Mesenchymal stem cell (in vitro differentiated cells and primary cell): ENCODE measurements around the gene ACBD6.

Experiments
- DNase-seq: peaks from one replicate; pipeline ENCODE4 v3.0.0-alpha.2; 2013
- H2AFZ ChIP-seq: one replicate; pipeline ENCODE4 v1.6.1; 2013; ENCODE audit warnings: low read depth, mild to moderate bottlenecking, control low read depth, inconsistent platforms, low read length, moderate library complexity
- H2AK5ac ChIP-seq: 2 replicates; pipeline ENCODE4 v1.6.1; 2013; ENCODE audit warnings: low read length, moderate library complexity, mild to moderate bottlenecking, inconsistent platforms; ENCODE audit not compliant: severe bottlenecking
- H2BK120ac ChIP-seq: one replicate; pipeline ENCODE4 v1.6.1; 2013; ENCODE audit warnings: low read depth, mild to moderate bottlenecking, inconsistent platforms, low read length, moderate library complexity
- H2BK12ac ChIP-seq, 2 experiments: one replicate each; pipeline ENCODE4 v1.6.1; 2013; ENCODE audit warnings: inconsistent platforms in 2 of 2, low read length in 2 of 2, mild to moderate bottlenecking in 2 of 2, moderate library complexity in 2 of 2, control low read depth in 1 of 2
- H2BK15ac ChIP-seq: one replicate; pipeline ENCODE4 v1.6.1; 2013; ENCODE audit warnings: mild to moderate bottlenecking, low read depth, inconsistent platforms; ENCODE audit not compliant: poor library complexity, severe bottlenecking
- H2BK5ac ChIP-seq: 2 replicates; pipeline ENCODE4 v1.6.1; 2013; ENCODE audit warnings: low read depth, mild to moderate bottlenecking, low read length, control low read depth, inconsistent platforms; ENCODE audit not compliant: poor library complexity, severe bottlenecking
- H3K14ac ChIP-seq, 2 experiments: one replicate each; pipeline ENCODE4 v1.6.1; 2013; ENCODE audit warnings: inconsistent platforms in 2 of 2, low read length in 2 of 2, control low read depth in 1 of 2, mild to moderate bottlenecking in 1 of 2, moderate library complexity in 1 of 2
- H3K18ac ChIP-seq, 2 experiments: one replicate each; pipeline ENCODE4 v1.6.1; 2013; ENCODE audit warnings: inconsistent platforms in 2 of 2, low read length in 2 of 2, control low read depth in 1 of 2, low read depth in 1 of 2, mild to moderate bottlenecking in 1 of 2
- H3K23ac ChIP-seq, 2 experiments: one replicate each; pipeline ENCODE4 v1.6.1; 2013; ENCODE audit warnings: inconsistent platforms in 2 of 2, low read length in 2 of 2, mild to moderate bottlenecking in 2 of 2, moderate library complexity in 2 of 2, control low read depth in 1 of 2
- H3K27ac ChIP-seq: 2 replicates; pipeline ENCODE4 v1.5.1; 2013; ENCODE audit warnings: mild to moderate bottlenecking, moderate library complexity, low read length, control low read depth, inconsistent platforms; ENCODE audit not compliant: poor library complexity, severe bottlenecking
- H3K27me3 ChIP-seq, 2 experiments: 2 replicates each; pipeline versions ENCODE4 v1.6.1 to v1.7.0; 2013; ENCODE audit warnings: low read length in 2 of 2, mild to moderate bottlenecking in 2 of 2, moderate library complexity in 2 of 2, control low read depth in 1 of 2, inconsistent platforms in 1 of 2; ENCODE audit not compliant: control insufficient read depth in 1 of 2, insufficient read depth in 1 of 2
- H3K36me3 ChIP-seq, 2 experiments: 2 replicates each; pipeline versions ENCODE4 v1.6.1 to v1.7.0; 2013; ENCODE audit warnings: low read length in 2 of 2, control low read depth in 1 of 2, inconsistent platforms in 1 of 2, low read depth in 1 of 2, mild to moderate bottlenecking in 1 of 2; ENCODE audit not compliant: insufficient read depth in 2 of 2, control insufficient read depth in 1 of 2
- H3K4ac ChIP-seq, 2 experiments: one replicate each; pipeline ENCODE4 v1.6.1; 2013; ENCODE audit warnings: inconsistent platforms in 2 of 2, low read length in 2 of 2, mild to moderate bottlenecking in 2 of 2, moderate library complexity in 2 of 2, control low read depth in 1 of 2, low read depth in 1 of 2
- H3K4me1 ChIP-seq: 2 replicates; pipeline ENCODE4 v1.6.1; 2013; ENCODE audit warnings: low read depth, low read length, control low read depth; ENCODE audit not compliant: control insufficient read depth, insufficient read depth
- H3K4me2 ChIP-seq: 2 replicates; pipeline ENCODE4 v1.6.1; 2013; ENCODE audit warnings: low read length, mild to moderate bottlenecking, inconsistent platforms; ENCODE audit not compliant: poor library complexity, severe bottlenecking
- H3K4me3 ChIP-seq, 2 experiments: 2 replicates each; pipeline versions ENCODE4 v1.5.1 to v1.7.0; 2013; ENCODE audit warnings: low read length in 2 of 2, mild to moderate bottlenecking in 2 of 2, control low read depth in 1 of 2, low read depth in 1 of 2; ENCODE audit not compliant: insufficient read depth in 1 of 2
- H3K79me1 ChIP-seq: replicated peaks from 2 replicates; pipeline ENCODE4 v1.6.1; 2013; ENCODE audit warnings: mild to moderate bottlenecking, control low read depth, low read length, inconsistent platforms; ENCODE audit not compliant: poor library complexity, severe bottlenecking
- H3K9ac ChIP-seq: 2 replicates; pipeline ENCODE4 v1.7.0; 2013; ENCODE audit warnings: mild to moderate bottlenecking, low read length, moderate library complexity
- H3K9me3 ChIP-seq: 2 replicates; pipeline ENCODE4 v1.7.0; 2013; ENCODE audit warnings: mild to moderate bottlenecking, low read length; ENCODE audit not compliant: control insufficient read depth
- H4K8ac ChIP-seq: one replicate; pipeline ENCODE4 v1.6.1; 2013; ENCODE audit warnings: inconsistent platforms, mild to moderate bottlenecking, low read length, moderate library complexity
- H4K91ac ChIP-seq: one replicate; pipeline ENCODE4 v1.6.1; 2013; ENCODE audit warnings: mild to moderate bottlenecking, low read length, inconsistent platforms
- WGBS: methylation state at CpG from one replicate; pipeline ENCODE4 v1.1.7; 2013; ENCODE audit warnings: mixed read lengths; 5-methylcytosine and 5-hydroxymethylcytosine counted together

The ACBD6 gene

GRCh38 chr1:180369061-180369460 lies 133.3 kb downstream of the ACBD6 start:
- no peak overlapping the region for H2BK12ac ChIP-seq
- H3K36me3 ChIP-seq, result no peaks in the 10 kb centered on the region
- over 99% methylated on average over 6 of the region's 6 CpGs for WGBS
- no peak overlapping the region for H3K4ac ChIP-seq
- H2BK15ac ChIP-seq, result no peak overlapping the region
- no peak overlapping the region for H3K9ac ChIP-seq
- H3K27me3 ChIP-seq, result no peaks in the 10 kb centered on the region
- H3K4me2 ChIP-seq, result no peak overlapping the region
- no peak overlapping the region for H4K8ac ChIP-seq
- no peaks in the 10 kb centered on the region for H3K4me1 ChIP-seq
- no peak overlapping the region for H3K14ac ChIP-seq
- no peak overlapping the region for H4K91ac ChIP-seq
- no peak overlapping the region for H3K27ac ChIP-seq
- H3K9me3 ChIP-seq, result no peaks in the 10 kb centered on the region
- DNase-seq, result no peak
- H2AK5ac ChIP-seq, result no peak overlapping the region
- H3K18ac ChIP-seq, result no peak overlapping the region
- H3K79me1 ChIP-seq, result peaks cover 8% of the 10 kb centered on the region
- H2BK5ac ChIP-seq, result no peak overlapping the region
- H3K23ac ChIP-seq, result no peak overlapping the region
- no peak overlapping the region for H2BK120ac ChIP-seq
- no peak overlapping the region for H2AFZ ChIP-seq
- no peak overlapping the region for H3K4me3 ChIP-seq

DNA sequence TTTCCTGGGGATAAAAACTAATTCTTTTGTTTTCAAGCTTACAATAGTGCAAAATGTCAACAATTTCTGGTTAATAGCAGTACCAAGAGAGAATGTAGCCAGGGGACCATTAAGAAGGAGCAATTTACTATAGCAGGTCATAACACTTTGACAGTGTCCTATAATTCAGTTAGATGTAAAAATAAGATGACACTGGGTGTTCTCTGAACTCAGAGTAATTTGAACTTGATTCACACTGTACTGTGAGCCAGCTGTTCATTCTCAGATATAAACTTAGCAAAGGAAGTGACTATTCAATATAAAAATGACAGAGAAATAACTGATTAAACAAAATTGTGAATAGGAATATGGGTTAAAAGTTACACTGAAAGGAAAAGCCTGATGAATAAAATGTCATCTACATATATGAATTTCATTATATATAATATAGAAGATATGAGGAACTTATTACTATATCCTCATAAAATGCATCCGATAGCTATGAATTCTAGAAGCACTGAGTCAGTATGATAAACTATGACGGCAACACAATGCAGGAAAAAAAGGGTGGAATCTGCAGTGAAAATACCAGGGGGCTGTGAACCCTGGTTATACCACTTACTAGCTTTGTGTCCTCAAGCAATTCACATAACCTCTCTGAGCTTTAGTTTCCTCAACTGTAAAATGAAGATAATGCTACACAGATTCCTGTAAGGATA lies 135.9 kb downstream of the ACBD6 start:
- no peak overlapping the region for H3K18ac ChIP-seq
- no peak overlapping the region for H3K4ac ChIP-seq
- H2BK15ac ChIP-seq, result no peak overlapping the region
- H3K4me2 ChIP-seq, result no peak overlapping the region
- no peak for DNase-seq
- H3K4me1 ChIP-seq, result no peaks in the 10 kb centered on the region
- H3K27me3 ChIP-seq, result no peaks in the 10 kb centered on the region
- no peak overlapping the region for H2BK5ac ChIP-seq
- no peak overlapping the region for H3K9ac ChIP-seq
- H2AFZ ChIP-seq, result no peak overlapping the region
- no peak overlapping the region for H3K27ac ChIP-seq
- H3K36me3 ChIP-seq, result no peaks in the 10 kb centered on the region
- 100% methylated on average over 2 of the region's 2 CpGs for WGBS
- no peak overlapping the region for H3K4me3 ChIP-seq
- H3K14ac ChIP-seq, result no peak overlapping the region
- H3K9me3 ChIP-seq, result no peaks in the 10 kb centered on the region
- H3K23ac ChIP-seq, result no peak overlapping the region
- H2BK120ac ChIP-seq, result no peak overlapping the region
- H2BK12ac ChIP-seq, result no peak overlapping the region
- peaks cover 6% of the 10 kb centered on the region for H3K79me1 ChIP-seq
- H2AK5ac ChIP-seq, result no peak overlapping the region
- no peak overlapping the region for H4K91ac ChIP-seq
- H4K8ac ChIP-seq, result no peak overlapping the region

DNA sequence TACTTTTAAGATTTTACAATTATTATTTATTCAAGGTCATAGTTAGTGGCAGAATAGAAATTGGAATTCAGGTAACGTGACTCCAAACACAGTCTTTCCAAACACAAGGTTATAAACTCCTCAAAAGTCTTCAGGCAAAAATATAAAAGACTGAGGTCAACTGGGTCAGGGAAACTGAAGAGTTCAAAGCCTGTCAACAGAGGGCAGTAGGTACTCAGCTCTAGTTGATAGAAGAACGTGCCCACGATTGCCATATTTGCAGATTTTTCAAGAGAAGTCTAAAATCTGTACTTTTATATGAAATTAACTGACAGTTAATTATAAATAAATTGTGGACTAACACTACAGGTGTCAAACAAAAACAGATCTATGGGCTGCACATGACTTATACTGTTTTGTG lies 137.3 kb downstream of the ACBD6 start:
- Histone ChIP-seq H3K4me3 (no peak overlapping the region), H3K14ac (no peak overlapping the region), H3K36me3 (no peaks in the 10 kb centered on the region), H3K23ac (no peak overlapping the region), H4K8ac (no peak overlapping the region), H2BK15ac (no peak overlapping the region), H2BK12ac (no peak overlapping the region), H3K4me1 (no peaks in the 10 kb centered on the region), H2BK120ac (no peak overlapping the region), H4K91ac (no peak overlapping the region), H2AFZ (no peak overlapping the region), H3K9ac (no peak overlapping the region), H3K27ac (no peak overlapping the region), H3K4ac (no peak overlapping the region), H3K4me2 (no peak overlapping the region), H3K27me3 (no peaks in the 10 kb centered on the region), H2AK5ac (no peak overlapping the region), H3K9me3 (no peaks in the 10 kb centered on the region), H2BK5ac (no peak overlapping the region), H3K79me1 (peaks cover 6% of the 10 kb centered on the region), H3K18ac (no peak overlapping the region)
- no peak for DNase-seq
- WGBS, result no CpG with 5 or more reads among the region's 3 CpGs

- no peak overlapping the region for H2BK5ac ChIP-seq
- DNase-seq, result no peak
- H2BK120ac ChIP-seq, result no peak overlapping the region
- no peak overlapping the region for H3K27ac ChIP-seq
- peaks cover 3% of the 10 kb centered on the region for H3K79me1 ChIP-seq
- no peaks in the 10 kb centered on the region for H3K36me3 ChIP-seq
- no peak overlapping the region for H3K14ac ChIP-seq
- no peak overlapping the region for H3K4me2 ChIP-seq
- no peaks in the 10 kb centered on the region for H3K9me3 ChIP-seq
- H2AFZ ChIP-seq, result no peak overlapping the region
- H2BK15ac ChIP-seq, result no peak overlapping the region
- no peak overlapping the region for H2AK5ac ChIP-seq
- no peak overlapping the region for H3K4me3 ChIP-seq
- H3K9ac ChIP-seq, result no peak overlapping the region
- no peak overlapping the region for H3K23ac ChIP-seq
- H4K91ac ChIP-seq, result no peak overlapping the region
- H2BK12ac ChIP-seq, result no peak overlapping the region
- no peak overlapping the region for H3K4ac ChIP-seq
- no peaks in the 10 kb centered on the region for H3K4me1 ChIP-seq
- H4K8ac ChIP-seq, result no peak overlapping the region
- H3K18ac ChIP-seq, result no peak overlapping the region
- WGBS, result 95% methylated on average over 4 of the region's 5 CpGs
- no peaks in the 10 kb centered on the region for H3K27me3 ChIP-seq
These were observed 139.0 kb downstream of the ACBD6 start for GRCh38 chr1:180363246-180363995.
